HG03558 (cell line): ENCODE results near the gene ABI3BP.

ENCODE experiments used
- ATAC-seq: cut with Tn5 transposase; IDR thresholded peaks from one replicate; pipeline ENCODE4 v1.9.1; 2021; ENCODE audit warnings: moderate number of reproducible peaks; ENCODE audit not compliant: unreplicated experiment; ENCODE audit errors: extremely low read depth

ABI3BP gene

GRCh38 chr3:100899440-100900091 is 93.7 kb downstream of the ABI3BP start:
- peak; percentile 79 for ATAC-seq

DNA sequence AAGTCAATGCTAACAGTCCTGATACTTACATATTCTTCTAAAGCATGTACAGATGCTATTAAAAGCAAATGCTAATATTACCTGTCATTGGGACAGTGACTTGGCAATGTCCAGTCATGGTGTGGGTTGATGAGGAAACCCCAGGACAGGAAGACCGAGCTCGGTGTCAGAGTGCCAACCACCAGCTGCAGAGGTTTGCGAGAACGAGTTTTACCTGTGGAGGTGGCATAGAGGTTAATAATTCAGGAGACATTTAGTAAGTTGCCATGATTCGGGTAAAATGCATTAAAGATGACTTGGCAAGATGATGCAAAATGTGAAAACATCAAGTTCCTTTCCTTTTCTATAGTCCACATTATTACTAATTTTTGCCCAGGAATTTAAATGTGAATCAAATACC is 94.5 kb downstream of the ABI3BP start:
- no peak for ATAC-seq

- ATAC-seq, result no peak
Measured at GRCh38 chr3:100896994-100897393, 96.2 kb downstream of the ABI3BP start.

GRCh38 chr3:100893590-100893989 is 99.6 kb downstream of the ABI3BP start:
- ATAC-seq, result no peak

DNA sequence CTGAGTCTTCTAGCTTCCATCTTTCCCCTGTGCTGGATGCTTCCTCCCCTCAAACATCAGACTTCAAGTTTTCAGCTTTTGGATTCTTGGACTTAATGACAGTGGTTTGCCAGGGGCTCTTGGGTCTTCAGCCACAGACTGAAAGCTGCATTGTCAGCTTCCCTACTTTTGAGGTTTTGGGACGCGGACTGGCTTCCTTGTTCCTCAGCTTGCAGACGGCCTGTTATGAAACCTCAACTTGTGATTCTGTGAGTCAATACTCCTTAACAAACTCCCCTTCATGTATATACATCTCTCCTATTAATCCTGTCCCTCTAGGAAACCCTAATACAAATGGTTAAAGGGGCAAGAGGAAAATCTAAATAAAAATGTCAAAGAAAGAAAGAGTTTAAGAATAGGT is 100.1 kb downstream of the ABI3BP start:
- no peak for ATAC-seq

DNA sequence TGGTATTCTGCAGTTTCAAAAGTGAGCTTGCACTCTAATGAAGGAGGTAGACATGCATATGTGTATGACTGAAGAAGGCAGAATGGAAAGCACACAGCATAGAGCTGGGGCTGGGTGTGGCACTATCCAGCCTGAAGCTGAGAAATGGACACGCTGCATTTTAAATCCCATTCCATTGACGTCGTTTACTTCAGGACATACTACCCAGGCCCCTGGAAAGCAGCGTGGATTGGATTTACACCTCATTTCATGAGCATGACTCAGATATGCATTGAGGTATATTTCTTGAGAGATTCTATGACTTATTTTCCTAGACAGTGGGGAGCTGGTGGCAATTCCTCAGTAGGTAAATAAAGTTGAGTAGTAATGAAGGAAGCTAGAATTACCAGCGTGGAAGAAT is 101.4 kb downstream of the ABI3BP start:
- ATAC-seq, result no peak

GRCh38 chr3:100891033-100891432 is 102.2 kb downstream of the ABI3BP start:
- ATAC-seq, result no peak

DNA sequence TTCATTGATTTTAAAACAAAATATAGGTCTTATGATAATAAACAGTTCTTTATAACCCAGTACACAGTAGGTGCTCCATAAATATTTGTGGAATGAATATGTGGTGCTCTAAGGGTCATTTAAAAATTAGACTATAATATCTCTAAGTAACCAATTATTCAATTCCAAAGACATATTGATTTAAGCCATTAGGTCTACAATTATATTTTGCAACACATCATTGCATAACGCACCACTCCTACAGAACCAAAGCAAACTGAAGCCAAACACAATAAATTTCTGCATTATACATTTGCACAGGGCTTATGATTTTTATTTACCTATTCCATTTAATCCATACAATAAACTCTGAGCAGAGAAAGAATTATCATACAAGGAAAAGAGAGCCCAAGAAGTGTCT is 104.3 kb downstream of the ABI3BP start:
- ATAC-seq, result no peak

DNA sequence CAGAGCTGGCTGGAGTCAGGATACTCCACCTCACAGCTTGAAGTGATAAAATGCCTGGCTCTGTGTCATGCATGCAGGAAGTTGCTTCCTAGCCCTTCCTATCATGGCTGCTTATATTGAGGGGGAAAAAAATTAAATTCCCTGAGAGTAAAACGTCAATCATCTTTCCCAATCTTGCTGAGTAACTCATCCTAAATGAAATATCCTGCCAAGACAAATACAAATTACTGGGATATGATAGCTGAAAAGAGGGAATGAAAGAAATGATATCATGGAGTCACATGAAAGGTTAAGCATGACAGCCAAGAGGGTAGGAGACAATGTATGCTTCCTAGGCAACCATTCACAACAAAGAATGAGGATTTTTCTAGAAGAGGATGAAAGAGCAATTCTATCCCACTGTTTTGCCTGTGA is 110.6 kb downstream of the ABI3BP start:
- ATAC-seq, result no peak

DNA sequence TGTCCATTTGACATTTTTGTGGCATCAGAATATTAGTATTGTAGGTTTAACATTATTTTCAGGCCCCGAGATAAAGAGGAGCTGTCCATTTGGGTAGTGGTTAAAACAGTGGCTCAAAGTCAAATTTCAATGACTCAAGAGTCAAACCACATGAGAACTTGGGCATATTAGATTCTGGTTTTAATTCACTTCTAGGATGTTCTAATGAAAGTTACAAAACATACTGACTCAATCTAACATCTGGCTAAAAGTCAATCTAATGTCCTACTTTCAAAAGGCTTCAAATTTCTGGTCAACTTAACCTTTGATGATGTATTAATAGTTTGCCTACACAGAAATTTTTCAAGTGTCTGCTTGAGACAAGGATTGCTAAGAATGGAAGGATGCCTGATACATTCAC is 112.4 kb downstream of the ABI3BP start:
- no peak for ATAC-seq

DNA sequence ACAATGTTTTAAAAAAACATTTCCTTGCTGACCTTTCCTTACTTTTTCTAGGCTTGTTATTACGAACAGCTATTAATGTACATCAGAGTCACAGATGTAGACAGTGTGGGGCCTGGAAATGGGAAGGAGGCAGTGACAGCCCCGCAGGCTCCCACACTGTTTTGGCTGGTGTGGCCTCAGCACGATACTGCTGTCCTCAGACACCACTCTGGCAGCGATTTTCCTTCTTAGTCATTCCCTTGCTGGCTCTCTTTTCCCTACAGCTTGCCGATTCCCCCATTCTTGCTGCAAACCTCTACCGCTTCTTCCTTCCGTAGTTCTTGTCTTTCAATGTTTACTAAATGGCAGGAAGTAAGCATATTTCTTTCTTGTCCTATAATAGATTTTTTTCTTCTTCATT is 113.1 kb downstream of the ABI3BP start:
- no peak for ATAC-seq

DNA sequence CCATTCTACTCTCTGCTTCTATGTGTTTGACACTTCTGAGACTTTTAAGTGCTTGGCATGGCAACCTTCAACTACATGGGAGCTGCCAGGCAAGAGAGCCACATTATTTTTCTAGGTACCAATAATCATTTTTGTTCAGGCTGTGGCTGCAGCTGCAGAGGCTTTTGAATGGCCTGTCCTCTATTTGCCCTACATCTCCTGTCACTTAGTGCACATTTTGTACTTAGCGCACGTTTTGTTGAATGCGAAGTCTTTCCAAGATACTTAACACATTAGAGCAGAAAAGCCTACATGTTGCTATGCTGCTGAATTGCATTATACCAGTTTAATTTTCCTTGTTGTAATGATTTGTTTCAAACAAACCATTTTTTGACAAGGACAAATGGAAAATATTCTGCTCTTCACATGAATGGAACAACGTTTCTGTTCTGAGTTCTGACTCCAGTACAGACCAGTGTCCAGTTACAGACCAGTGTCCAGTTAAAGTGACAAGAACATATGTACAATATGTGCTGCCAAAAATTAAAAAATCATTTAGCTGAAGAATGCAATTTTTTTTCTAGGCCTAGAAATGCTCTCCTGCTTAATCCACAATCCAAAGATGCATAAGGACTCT is 113.9 kb downstream of the ABI3BP start:
- ATAC-seq, result no peak

GRCh38 chr3:100877286-100877685 is 115.9 kb downstream of the ABI3BP start:
- no peak for ATAC-seq

GRCh38 chr3:100875239-100875638 is 118.0 kb downstream of the ABI3BP start:
- no peak for ATAC-seq

DNA sequence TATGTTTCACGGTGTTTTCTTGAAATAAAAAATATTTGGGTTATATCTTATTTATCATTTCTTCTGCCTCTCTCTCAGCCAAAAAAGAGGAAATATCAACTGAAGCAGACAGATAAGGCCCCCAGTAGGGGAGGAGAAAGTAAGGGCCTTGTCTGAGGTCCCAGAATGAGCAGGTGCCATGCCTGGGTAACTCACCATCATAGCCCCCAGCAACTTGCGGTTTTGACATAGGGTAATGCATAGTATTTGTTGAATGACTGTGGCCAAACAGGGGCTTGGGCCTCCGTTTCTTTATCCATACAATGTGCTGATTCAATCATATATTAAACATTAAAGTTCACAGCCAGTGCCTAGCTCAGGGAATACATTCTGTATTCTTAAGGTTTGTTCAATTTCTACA is 119.6 kb downstream of the ABI3BP start:
- no peak for ATAC-seq

GRCh38 chr3:100871306-100871705 is 121.9 kb downstream of the ABI3BP start:
- no peak for ATAC-seq

- ATAC-seq, result no peak
Measured at GRCh38 chr3:100869787-100870186, 123.4 kb downstream of the ABI3BP start.

DNA sequence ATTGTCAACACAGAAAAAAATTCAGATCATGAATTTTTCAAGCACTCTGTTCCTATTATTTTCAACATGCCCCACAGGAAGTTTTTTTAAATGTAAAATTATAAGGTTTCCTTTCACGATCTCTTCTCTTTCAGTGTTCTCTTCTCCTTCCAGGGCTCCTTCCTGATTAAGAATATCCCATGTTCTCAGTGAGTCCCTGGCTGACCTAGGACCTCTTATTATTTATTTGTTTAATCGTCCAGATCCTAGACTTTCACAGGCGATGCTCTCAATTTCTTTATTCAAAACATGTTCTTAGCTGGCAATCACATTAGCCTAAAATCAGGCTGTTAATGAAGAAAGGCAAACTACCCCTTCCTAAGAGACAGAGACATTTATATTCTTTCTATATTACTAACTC is 124.3 kb downstream of the ABI3BP start:
- no peak for ATAC-seq

DNA sequence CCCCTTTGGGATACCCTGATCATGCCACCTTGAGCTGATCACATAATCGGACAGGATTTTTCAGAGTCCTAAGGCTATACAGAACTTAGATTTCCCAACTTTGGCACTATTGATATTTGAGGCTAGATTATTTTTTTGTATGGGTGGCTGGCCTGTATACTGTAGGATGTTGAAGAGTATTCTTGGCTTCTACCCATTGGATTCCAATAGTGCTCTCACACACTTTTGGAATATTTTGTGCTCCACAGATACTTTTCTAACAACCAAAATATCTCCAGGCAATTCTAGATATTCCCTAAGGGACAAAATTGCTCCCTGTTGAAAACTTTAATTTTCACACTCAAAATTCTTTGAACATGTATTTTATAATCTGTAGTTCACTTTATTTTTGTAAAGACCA is 125.1 kb downstream of the ABI3BP start:
- no peak for ATAC-seq

- ATAC-seq, result no peak
Measured at GRCh38 chr3:100865442-100865841, 127.8 kb downstream of the ABI3BP start.

DNA sequence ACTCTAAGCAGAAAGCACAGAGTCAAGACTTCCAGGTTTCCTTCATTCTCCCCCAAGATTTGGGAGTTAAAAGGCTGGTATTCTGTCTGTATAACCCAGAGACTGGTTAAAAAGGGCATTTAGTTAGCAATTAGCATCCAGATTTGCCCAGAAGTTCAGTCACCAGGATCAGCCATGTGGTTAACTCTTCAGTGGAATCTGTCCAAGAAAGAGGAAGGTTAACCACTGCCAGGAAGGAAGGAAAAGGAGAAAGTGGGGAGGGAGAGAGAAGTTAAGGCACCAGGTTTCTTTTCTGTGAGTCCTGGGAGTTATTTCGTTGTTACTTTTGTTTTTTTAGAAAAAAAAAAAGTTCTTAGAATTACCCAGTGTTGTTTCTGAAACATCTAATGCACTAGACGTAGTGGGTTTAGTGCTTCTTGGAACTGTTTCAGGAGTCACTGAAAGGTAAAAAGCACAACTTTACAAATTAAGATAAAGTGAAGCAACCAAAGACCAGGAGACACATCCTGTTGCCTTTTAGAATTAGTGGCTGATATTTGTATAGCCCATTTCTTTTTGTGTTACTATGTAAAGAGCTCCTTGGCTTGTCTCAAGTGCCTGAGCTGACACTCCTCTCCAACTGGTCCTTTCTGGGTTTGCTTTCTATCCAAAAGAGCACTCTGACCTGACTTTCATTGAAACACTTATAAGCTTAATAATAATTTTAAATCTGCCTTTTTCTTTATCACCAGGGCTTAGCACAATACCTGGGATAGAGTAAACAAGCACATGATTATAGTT is 128.6 kb downstream of the ABI3BP start:
- ATAC-seq, result no peak

- ATAC-seq, result no peak
Measured at GRCh38 chr3:100857863-100858262, 135.4 kb downstream of the ABI3BP start.
